KOPT-K1 (cell line): ENCODE measurements around the gene AKAP6.
"Not testable (repeated sequence)": the region's sequence is repeated elsewhere in the genome, so short reads cannot be mapped to it uniquely, and the experiment has no call there.

Source experiments
- H3K27ac ChIP-seq: fragments of 200-600 bp; sonication (generic); 2 replicates; pipeline ENCODE4 v1.5.1; 2016; ENCODE audit warnings: antibody characterized with exemption, mild to moderate bottlenecking, low read depth, low read length; ENCODE audit not compliant: poor library complexity, severe bottlenecking
- H3K36me3 ChIP-seq: fragments of 200-600 bp; sonication (generic); 2 replicates; pipeline ENCODE4 v1.5.1; 2017; ENCODE audit warnings: antibody characterized with exemption, mild to moderate bottlenecking, low read length, moderate library complexity; ENCODE audit not compliant: insufficient read depth
- H3K9me3 ChIP-seq: fragments of 200-600 bp; sonication (generic); 2 replicates; pipeline ENCODE4 v1.5.1; 2017; ENCODE audit warnings: antibody characterized with exemption, low read length, mild to moderate bottlenecking; ENCODE audit not compliant: insufficient read depth, poor library complexity, severe bottlenecking

Gene AKAP6

GRCh38 chr14:32350020-32350419 lies 20.9 kb downstream of the AKAP6 start:
- no peak overlapping the region for H3K27ac ChIP-seq
- no peaks in the 10 kb centered on the region for H3K36me3 ChIP-seq
- no peaks in the 10 kb centered on the region for H3K9me3 ChIP-seq

- no peaks in the 10 kb centered on the region for H3K9me3 ChIP-seq
- no peak overlapping the region for H3K27ac ChIP-seq
- H3K36me3 ChIP-seq = no peaks in the 10 kb centered on the region
These were observed 23.5 kb downstream of the AKAP6 start for GRCh38 chr14:32352631-32353030.

- no peaks in the 10 kb centered on the region for H3K36me3 ChIP-seq
- H3K27ac ChIP-seq = no peak overlapping the region
- no peaks in the 10 kb centered on the region for H3K9me3 ChIP-seq
These were observed 25.6 kb downstream of the AKAP6 start for GRCh38 chr14:32354716-32355115.

DNA sequence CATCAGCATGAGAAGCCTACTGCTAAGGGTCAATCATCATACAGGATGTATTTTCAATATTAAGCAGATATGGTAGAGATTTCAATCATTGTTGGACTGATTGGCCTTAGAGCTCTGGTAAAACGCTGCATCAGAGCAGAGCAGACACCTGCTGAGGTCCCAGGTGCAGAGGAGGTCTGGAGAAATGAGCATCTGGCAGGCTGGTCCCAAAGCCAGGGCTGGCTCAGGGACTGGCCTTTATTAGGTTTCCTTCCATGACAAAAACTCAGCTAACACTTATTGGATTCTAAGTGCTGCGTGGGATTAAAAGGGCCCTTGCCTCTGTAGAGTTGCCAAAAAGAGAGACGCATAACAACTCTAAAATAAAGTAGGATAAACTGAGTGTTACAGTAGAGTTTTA lies 29.7 kb downstream of the AKAP6 start:
- Histone ChIP-seq H3K36me3 (no peaks in the 10 kb centered on the region), H3K27ac (no peak overlapping the region), H3K9me3 (no peaks in the 10 kb centered on the region)

DNA sequence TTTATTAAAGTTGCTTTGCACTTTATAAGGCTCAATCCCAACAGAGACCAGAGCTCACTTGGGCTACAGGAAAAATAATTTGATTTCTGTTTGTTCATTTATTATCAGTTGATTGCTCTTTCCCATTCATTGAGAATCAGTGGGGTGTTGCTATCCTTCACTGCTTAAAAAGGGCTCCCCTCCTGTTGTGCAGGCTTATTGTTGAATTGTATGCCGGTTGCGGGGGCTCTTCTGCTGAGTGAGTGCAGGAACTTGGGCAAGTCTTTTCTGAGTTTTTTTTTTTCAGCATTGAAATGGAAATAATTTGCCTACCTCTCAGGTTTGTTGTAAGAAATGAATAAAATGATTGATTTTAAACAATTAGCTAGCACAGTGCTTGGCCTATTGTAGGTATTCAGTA lies 32.6 kb downstream of the AKAP6 start:
- Histone ChIP-seq H3K27ac (no peak overlapping the region), H3K9me3 (no peaks in the 10 kb centered on the region), H3K36me3 (no peaks in the 10 kb centered on the region)

GRCh38 chr14:32363761-32364160 lies 34.7 kb downstream of the AKAP6 start:
- H3K9me3 ChIP-seq = no peaks in the 10 kb centered on the region
- H3K36me3 ChIP-seq = no peaks in the 10 kb centered on the region
- no peak overlapping the region for H3K27ac ChIP-seq

GRCh38 chr14:32364941-32365340 lies 35.8 kb downstream of the AKAP6 start:
- no peaks in the 10 kb centered on the region for H3K9me3 ChIP-seq
- H3K27ac ChIP-seq = no peak overlapping the region
- no peaks in the 10 kb centered on the region for H3K36me3 ChIP-seq

GRCh38 chr14:32366256-32366879 lies 37.3 kb downstream of the AKAP6 start:
- no peaks in the 10 kb centered on the region for H3K36me3 ChIP-seq
- no peak overlapping the region for H3K27ac ChIP-seq
- H3K9me3 ChIP-seq = no peaks in the 10 kb centered on the region

- no peak overlapping the region for H3K27ac ChIP-seq
- H3K9me3 ChIP-seq = no peaks in the 10 kb centered on the region
- H3K36me3 ChIP-seq = no peaks in the 10 kb centered on the region
These were observed 37.9 kb downstream of the AKAP6 start for GRCh38 chr14:32366986-32367385.

DNA sequence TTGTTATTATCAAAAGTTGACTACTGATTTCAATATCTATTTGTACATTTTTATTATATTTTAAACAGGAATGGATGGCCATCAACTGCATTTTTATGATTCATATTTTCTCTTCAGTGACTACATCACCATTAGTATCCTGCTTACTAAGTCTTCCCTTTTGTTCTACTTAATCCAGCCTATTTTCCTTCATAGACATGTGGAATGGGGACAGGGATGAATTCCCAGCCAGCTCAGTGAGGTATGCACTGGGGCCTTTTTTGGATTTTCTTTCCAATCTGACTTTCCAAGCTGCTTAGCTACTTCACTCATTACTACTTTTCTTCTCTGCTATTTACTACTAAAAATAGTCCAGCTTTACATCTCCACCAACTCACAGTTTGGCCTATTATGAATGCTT lies 38.4 kb downstream of the AKAP6 start:
- Histone ChIP-seq H3K27ac (no peak overlapping the region), H3K36me3 (no peaks in the 10 kb centered on the region), H3K9me3 (no peaks in the 10 kb centered on the region)

DNA sequence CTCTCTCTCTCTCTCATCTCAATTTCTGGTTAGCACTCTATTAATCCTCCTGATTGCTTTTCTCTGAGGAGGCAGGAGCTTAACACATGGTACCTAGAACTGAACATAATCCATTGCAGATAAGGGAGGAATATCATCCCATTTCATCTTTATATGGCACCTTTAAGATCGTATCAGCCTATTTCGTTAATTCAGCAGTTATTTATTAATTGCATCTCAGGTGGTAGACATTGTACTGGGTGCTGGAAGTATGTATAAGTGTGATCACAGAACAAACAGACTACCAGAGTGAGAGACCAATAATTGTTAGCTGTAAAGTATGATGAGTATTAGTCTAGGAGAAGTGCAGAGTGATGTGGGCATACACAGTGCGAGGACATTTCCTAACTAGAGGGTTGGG lies 39.0 kb downstream of the AKAP6 start:
- Histone ChIP-seq H3K27ac (no peak overlapping the region), H3K36me3 (no peaks in the 10 kb centered on the region), H3K9me3 (no peaks in the 10 kb centered on the region)

- Histone ChIP-seq H3K36me3 (no peaks in the 10 kb centered on the region), H3K27ac (no peak overlapping the region), H3K9me3 (no peaks in the 10 kb centered on the region)
These were observed 41.6 kb downstream of the AKAP6 start for GRCh38 chr14:32370714-32371113.

DNA sequence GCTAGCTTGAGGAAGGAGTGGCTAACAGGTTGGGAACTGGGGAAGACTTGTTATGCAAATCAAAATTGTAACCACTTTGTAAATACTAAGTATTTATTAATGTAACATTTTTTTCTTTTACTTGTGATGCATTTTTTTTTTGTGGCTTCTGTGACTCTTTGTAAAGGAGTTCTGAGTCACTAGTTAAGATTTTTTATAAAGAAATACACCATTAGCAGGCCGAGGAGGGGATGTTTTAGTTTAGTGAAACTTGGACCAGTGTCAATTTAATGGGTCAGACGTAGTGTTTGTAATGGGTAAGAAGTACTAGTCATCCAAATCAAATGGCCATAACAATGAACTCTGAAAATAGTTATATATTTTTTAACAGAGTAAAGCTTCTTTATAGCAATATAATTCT lies 43.1 kb downstream of the AKAP6 start:
- Histone ChIP-seq H3K27ac (no peak overlapping the region), H3K36me3 (no peaks in the 10 kb centered on the region), H3K9me3 (no peaks in the 10 kb centered on the region)

GRCh38 chr14:32373174-32373573 lies 44.1 kb downstream of the AKAP6 start:
- not testable (repeated sequence) for H3K36me3 ChIP-seq, H3K9me3 ChIP-seq, H3K27ac ChIP-seq

- no peaks in the 10 kb centered on the region for H3K36me3 ChIP-seq
- no peak overlapping the region for H3K27ac ChIP-seq
- H3K9me3 ChIP-seq = no peaks in the 10 kb centered on the region
These were observed 45.1 kb downstream of the AKAP6 start for GRCh38 chr14:32374155-32374554.

DNA sequence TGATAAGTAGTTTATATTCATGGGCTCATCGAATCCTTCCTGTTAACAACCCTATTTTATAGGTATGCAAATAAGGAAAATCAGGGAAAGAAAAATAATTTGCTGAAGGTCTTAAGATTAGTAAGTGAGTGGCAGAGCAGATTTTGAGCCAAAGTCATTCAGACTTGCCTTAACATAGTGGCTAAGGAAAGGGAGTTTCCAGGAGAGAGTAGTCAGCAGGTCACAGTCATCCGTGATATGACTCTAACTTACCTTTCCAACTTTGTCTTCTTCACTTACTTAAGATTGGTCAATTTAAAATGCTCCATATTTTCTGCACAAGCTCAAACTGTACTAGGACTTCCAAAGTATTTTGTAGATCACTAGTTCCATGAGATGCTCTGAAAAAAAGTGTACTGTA lies 46.6 kb downstream of the AKAP6 start:
- H3K9me3 ChIP-seq = no peaks in the 10 kb centered on the region
- H3K27ac ChIP-seq = no peak overlapping the region
- no peaks in the 10 kb centered on the region for H3K36me3 ChIP-seq
